Chondrocyte (in vitro differentiated cells): ENCODE results near the gene ADGRD1. TPM values are rescaled to one million over a fixed set of nuclear protein-coding genes. Genes with fewer than 3 reads are reported as not detected.

Experiments
- DNase-seq: peaks from one replicate; pipeline ENCODE4 v3.0.0; 2021; ENCODE audit warnings: mixed read lengths, low spot score
- H3K27ac Mint-ChIP-seq: one replicate; pipeline ENCODE4 v1.8.0; 2021; ENCODE audit warnings: mild to moderate bottlenecking, moderate library complexity, mixed read lengths; ENCODE audit not compliant: unreplicated experiment
- H3K27me3 Mint-ChIP-seq: 2 replicates; pipeline ENCODE4 v1.8.0; 2021; ENCODE audit warnings: low read depth, mixed read lengths
- H3K36me3 Mint-ChIP-seq: 2 replicates; pipeline ENCODE4 v1.8.0; 2021; ENCODE audit warnings: low read depth, mixed read lengths
- H3K4me1 Mint-ChIP-seq: 2 replicates; pipeline ENCODE4 v1.8.0; 2021; ENCODE audit warnings: low read depth, mild to moderate bottlenecking, mixed read lengths
- H3K4me3 Mint-ChIP-seq: one replicate; pipeline ENCODE4 v1.8.0; 2021; ENCODE audit warnings: mild to moderate bottlenecking, moderate library complexity, mixed read lengths; ENCODE audit not compliant: unreplicated experiment
- H3K9me3 Mint-ChIP-seq: 2 replicates; pipeline ENCODE4 v1.8.0; 2021; ENCODE audit warnings: low read depth, mixed read lengths
- total RNA-seq: library from RNA; stranded (reverse); gene quantifications from 3 replicates; pipeline ENCODE4 v1.2.1, GENCODE V29; 2021
- TF ChIP-seq, protein P1 (sequence below): fragments of 200-600 bp; sonication (generic); IDR thresholded peaks from 2 replicates; pipeline ENCODE4 v1.5.0; 2021; ENCODE audit warnings: antibody characterized with exemption, mild to moderate bottlenecking, moderate library complexity

The ADGRD1 gene
- total RNA-seq, 1 donor from 2014 or later: 4.7 TPM

GRCh38 chr12:130984183-130985058, 30.7 kb downstream of the ADGRD1 start:
- H3K36me3 Mint-ChIP-seq: no peaks in the 10 kb centered on the region
- H3K4me3 Mint-ChIP-seq: no peak overlapping the region
- H3K9me3 Mint-ChIP-seq: no peaks in the 10 kb centered on the region
- H3K27me3 Mint-ChIP-seq: peaks cover 26% of the 10 kb centered on the region
- TF ChIP-seq, protein P1, sequence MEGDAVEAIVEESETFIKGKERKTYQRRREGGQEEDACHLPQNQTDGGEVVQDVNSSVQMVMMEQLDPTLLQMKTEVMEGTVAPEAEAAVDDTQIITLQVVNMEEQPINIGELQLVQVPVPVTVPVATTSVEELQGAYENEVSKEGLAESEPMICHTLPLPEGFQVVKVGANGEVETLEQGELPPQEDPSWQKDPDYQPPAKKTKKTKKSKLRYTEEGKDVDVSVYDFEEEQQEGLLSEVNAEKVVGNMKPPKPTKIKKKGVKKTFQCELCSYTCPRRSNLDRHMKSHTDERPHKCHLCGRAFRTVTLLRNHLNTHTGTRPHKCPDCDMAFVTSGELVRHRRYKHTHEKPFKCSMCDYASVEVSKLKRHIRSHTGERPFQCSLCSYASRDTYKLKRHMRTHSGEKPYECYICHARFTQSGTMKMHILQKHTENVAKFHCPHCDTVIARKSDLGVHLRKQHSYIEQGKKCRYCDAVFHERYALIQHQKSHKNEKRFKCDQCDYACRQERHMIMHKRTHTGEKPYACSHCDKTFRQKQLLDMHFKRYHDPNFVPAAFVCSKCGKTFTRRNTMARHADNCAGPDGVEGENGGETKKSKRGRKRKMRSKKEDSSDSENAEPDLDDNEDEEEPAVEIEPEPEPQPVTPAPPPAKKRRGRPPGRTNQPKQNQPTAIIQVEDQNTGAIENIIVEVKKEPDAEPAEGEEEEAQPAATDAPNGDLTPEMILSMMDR: no peak
- no peak overlapping the region for H3K27ac Mint-ChIP-seq
- H3K4me1 Mint-ChIP-seq: peaks cover 7% of the 10 kb centered on the region
- DNase-seq: no peak

DNA sequence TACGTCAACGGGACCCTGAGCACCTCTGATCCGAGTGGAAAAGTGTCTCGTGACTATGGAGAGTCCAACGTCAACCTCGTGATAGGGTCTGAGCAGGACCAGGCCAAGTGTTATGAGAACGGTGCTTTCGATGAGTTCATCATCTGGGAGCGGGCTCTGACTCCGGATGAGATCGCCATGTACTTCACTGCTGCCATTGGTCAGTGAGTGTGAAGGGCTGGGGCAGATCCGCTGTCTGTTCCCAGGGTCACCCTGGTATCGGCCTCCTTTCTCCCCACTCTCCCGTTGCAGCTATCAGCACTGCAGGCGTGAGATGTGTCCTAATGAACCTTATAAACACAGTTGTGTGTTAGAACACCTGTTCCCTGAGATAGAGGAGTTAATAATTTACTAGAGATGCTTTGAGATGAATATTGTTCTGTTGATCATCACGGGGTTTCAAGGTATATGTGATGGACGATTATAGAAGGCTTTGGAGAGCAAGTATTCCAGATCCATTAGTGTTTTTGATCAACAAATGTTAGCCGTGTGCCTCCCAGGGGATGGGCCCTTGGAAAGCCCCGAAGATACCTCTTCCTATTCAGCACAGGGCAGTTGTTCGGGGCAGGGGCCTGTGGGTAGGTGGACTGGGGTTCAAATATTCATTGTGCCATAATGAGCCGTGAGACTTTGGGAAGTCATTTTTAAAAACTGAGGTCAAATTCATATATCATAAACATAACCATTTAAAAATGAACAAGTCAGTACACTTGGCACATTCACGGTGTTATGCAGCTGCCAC, 33.6 kb downstream of the ADGRD1 start:
- H3K4me3 Mint-ChIP-seq: no peak overlapping the region
- TF ChIP-seq, protein P1: no peak
- no peak overlapping the region for H3K27ac Mint-ChIP-seq
- no peak for DNase-seq
- H3K36me3 Mint-ChIP-seq: no peaks in the 10 kb centered on the region
- peaks cover 21% of the 10 kb centered on the region for H3K27me3 Mint-ChIP-seq
- no peaks in the 10 kb centered on the region for H3K4me1 Mint-ChIP-seq
- H3K9me3 Mint-ChIP-seq: no peaks in the 10 kb centered on the region

DNA sequence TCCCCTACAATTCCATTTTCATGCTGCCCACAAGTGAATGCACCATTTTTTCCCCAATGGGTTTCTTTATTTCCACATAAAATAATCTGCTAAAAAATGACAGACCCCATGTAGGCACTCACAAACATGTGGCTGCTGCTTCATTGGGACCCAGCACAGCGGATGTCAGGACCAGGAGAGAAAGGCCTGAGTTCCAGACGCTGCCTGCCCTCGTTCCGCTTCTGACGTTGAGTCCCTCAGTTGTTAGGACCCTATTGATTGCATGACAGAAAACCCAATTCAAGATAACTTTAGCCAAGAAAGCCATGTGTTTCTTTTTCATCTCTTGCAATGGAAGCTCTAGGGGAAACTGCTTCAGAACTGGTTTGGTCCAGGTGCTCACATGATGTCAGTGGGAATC, 34.6 kb downstream of the ADGRD1 start:
- DNase-seq: no peak
- Mint-ChIP-seq H3K4me3 (no peak overlapping the region), H3K36me3 (no peaks in the 10 kb centered on the region), H3K27ac (no peak overlapping the region), H3K4me1 (no peaks in the 10 kb centered on the region), H3K9me3 (no peaks in the 10 kb centered on the region), H3K27me3 (peaks cover 17% of the 10 kb centered on the region)
- TF ChIP-seq, protein P1: no peak

DNA sequence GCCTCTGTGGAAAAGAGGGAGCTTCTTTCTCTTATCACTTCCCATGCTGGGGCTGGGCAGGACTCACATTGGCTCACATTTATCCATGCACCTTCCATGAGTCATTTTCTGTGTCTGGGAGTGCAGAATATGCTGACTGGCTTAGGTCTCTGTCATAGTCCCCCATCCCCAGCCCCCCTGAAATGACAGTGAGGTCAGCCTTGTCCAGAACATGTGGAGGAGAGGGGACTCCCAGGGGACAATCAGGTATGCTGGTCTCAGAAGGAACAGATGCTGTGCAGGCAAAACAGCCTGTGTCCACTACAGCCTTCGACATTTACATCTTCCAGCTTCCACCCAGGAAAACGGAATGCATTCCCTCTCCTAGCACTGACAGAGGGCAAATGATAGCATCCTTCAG, 35.0 kb downstream of the ADGRD1 start:
- Mint-ChIP-seq H3K4me1 (no peaks in the 10 kb centered on the region), H3K27ac (no peak overlapping the region), H3K27me3 (peaks cover 14% of the 10 kb centered on the region), H3K4me3 (no peak overlapping the region), H3K36me3 (no peaks in the 10 kb centered on the region), H3K9me3 (no peaks in the 10 kb centered on the region)
- no peak for DNase-seq
- TF ChIP-seq, protein P1: no peak

DNA sequence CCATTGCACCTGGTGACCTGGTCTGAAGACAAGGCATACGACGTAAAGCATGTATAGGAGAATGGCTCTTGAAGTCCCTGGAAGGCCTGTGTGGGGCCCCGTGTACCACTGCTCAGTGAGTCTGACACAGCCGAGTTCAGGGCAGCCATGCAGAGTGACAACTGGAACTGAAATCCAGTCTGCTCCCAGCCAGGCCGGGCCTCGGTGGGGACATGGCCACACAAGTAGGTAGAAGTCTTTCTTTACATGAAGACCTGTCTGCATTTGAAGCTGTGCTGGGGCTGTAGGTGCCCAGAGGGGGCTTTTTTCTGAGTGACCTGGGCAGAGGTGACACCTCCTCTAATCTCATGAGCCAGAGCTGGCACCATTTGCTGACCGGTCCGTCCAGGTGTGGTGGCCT, 35.7 kb downstream of the ADGRD1 start:
- Mint-ChIP-seq H3K27ac (no peak overlapping the region), H3K36me3 (no peaks in the 10 kb centered on the region), H3K9me3 (no peaks in the 10 kb centered on the region), H3K4me3 (no peak overlapping the region), H3K4me1 (no peaks in the 10 kb centered on the region), H3K27me3 (peaks cover 12% of the 10 kb centered on the region)
- TF ChIP-seq, protein P1: no peak
- DNase-seq: no peak
